Fibroblast of villous mesenchyme (primary cell): ENCODE measurements around the gene KCNIP4. TPM values are rescaled to one million over a fixed set of nuclear protein-coding genes. Genes with fewer than 3 reads are reported as not detected.

Experiments used
- DNase-seq: peaks from one replicate; pipeline ENCODE4 v3.0.0-alpha.2; 2010; ENCODE audit warnings: low read depth
- H3K4me3 ChIP-seq: 2 replicates; pipeline ENCODE4 v1.5.1; 2011; ENCODE audit warnings: low read depth, mild to moderate bottlenecking, low read length
- CTCF ChIP-seq: IDR thresholded peaks from 2 replicates; pipeline ENCODE4 v1.5.1; 2012; ENCODE audit warnings: low read depth, mild to moderate bottlenecking, low read length; ENCODE audit not compliant: insufficient read depth
- total RNA-seq: library from RNA; depleted of rRNA; stranded (reverse); fragments of >200 nt; gene quantifications from 2 replicates; pipeline ENCODE4 v1.2.3, GENCODE V29; 2012

Gene KCNIP4
- total RNA-seq, 1 donor = under 0.01 TPM

GRCh38 chr4:21915761-21916160 is 32.8 kb downstream of the KCNIP4 start:
- no peak overlapping the region for H3K4me3 ChIP-seq
- DNase-seq = no peak
- TF ChIP-seq CTCF = no peak

GRCh38 chr4:21901831-21902230 is 46.7 kb downstream of the KCNIP4 start:
- H3K4me3 ChIP-seq = no peak overlapping the region
- peak; percentile 21 for DNase-seq
- no peak for TF ChIP-seq CTCF

DNA sequence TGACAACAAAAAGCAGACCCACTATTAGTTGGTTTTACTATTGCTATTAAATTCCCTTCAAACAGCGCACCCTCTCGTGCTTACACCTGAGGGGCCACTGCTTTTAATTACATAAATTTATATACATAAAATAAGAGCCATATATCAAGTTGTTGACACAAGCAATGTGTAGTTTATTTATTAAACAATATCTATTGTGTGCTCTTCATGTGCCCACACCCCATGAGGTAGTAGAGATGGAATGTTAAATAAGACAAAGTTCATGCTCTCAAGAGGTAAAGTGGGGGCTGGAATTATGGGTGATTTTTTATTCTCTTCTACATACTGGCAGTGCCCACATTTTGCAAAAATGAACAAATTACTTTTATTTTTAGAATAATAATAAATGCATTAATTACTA is 47.3 kb downstream of the KCNIP4 start:
- H3K4me3 ChIP-seq = no peak overlapping the region
- no peak for TF ChIP-seq CTCF
- no peak for DNase-seq

DNA sequence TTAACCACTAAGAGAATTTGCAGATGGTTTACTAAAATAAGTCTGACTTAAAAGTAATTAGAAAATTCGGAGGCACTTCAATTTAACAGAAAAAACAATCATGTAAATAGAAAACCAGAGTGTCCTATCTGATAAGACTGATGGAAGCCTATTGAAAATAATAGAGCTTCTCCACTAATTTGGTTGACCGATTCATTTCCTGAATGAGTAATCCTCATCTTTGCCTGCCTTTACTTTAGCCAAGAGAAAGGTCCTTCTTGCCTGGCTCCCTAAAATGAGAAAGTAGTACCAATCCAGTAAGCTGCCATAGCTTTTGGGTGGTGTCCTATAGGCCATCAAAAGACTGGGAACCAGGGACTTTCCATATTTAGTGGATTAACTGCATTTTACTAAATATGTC is 48.4 kb downstream of the KCNIP4 start:
- H3K4me3 ChIP-seq = no peak overlapping the region
- DNase-seq = no peak
- TF ChIP-seq CTCF = no peak

DNA sequence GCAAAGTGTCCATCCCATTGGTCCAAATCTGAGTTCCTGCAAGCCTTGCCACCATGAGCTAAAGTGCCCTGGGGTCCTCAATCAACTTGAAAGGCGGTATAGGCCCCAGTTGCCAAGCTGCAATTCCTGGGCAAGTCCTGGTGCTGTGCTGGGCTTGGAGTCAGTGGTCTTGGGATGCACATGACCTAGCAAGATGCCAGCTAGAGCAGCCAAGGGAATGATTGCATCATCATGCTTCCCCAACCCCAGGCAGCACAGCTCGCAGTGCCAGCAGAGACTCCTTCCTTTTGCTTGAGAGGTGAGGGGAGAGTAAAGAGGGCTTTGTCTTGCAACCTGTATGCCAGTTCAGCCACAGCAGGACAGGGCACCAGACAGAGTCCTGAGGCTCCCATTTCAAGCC is 50.5 kb downstream of the KCNIP4 start:
- DNase-seq = no peak
- no peak overlapping the region for H3K4me3 ChIP-seq
- no peak for TF ChIP-seq CTCF

DNA sequence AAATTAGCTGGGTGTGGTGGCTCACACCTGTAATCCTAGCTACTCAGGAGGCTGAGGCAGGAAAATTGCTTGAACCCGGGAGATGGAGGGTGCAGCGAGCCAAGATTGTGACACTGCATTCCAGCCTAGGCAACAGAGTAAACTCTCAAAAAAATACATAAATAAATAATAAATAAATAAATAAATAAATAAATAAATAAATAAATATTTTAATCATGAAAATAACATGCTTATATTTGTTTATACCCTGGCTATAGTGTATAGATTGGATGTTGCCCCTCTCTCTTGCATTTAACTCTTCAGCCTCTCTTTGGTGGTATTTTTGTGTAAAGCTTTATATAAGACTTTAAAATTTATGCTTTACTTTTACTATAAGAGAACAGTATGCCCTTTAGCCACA is 51.8 kb downstream of the KCNIP4 start:
- DNase-seq = no peak
- no peak for TF ChIP-seq CTCF
- H3K4me3 ChIP-seq = no peak overlapping the region

DNA sequence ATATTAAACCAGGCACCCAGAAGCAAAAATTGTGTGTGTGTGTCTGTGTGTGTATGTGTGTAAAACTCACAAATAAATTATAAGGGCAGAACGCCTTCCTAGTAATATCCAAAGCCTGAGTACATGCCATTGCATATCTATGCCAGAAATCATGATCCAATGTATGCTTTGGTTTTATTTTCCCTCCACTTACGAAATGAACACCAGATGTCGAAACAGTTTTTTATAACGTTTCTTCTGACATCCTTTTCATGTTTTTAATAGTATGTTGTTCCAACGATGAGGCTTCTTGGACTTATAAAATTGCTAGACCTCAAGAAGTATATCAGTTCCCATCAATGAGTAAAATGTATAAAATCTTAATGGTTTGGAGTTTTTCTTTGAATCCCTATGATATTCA is 55.4 kb downstream of the KCNIP4 start:
- TF ChIP-seq CTCF = no peak
- no peak overlapping the region for H3K4me3 ChIP-seq
- DNase-seq = peak; percentile 52
